ENCODE measurements around the gene SLC31A1.
"Not testable (repeated sequence)": the region's sequence is repeated elsewhere in the genome, so short reads cannot be mapped to it uniquely, and the experiment has no call there.

SLC31A1 gene

GRCh38 chr9:113266174-113266573 is 44.8 kb downstream of the SLC31A1 start:
- DNase-seq (no peak), ATAC-seq (no peak)

GRCh38 chr9:113267911-113268566 is 46.7 kb downstream of the SLC31A1 start:
- DNase-seq (no peak), ATAC-seq (no peak)

GRCh38 chr9:113269355-113269754 is 48.0 kb downstream of the SLC31A1 start:
- peak; percentile 63 for ATAC-seq

GRCh38 chr9:113269871-113270270 is 48.5 kb downstream of the SLC31A1 start:
- no peak for DNase-seq
- no peak for ATAC-seq

More at GRCh38 chr9:113269355-113269754, 48.0 kb downstream of the SLC31A1 start:
- DNase-seq = no peak

GRCh38 chr9:113274474-113275156 is 53.3 kb downstream of the SLC31A1 start:
- ATAC-seq (peak; percentile 8), DNase-seq (no peak)

- DNase-seq (peak; percentile 97), ATAC-seq (peak; percentile 97)
Observed at GRCh38 chr9:113275157-113276131, 54.1 kb downstream of the SLC31A1 start, which contains the start of the genes CDC26 and PRPF4. TSS of gene CDC26 (minus strand) at chr9:113275572. CDS start at chr9:113272507, 3,065 bp downstream. TSS of gene PRPF4 (plus strand) at chr9:113275658. CDS start at chr9:113275744, 86 bp downstream.

- DNase-seq (no peak), ATAC-seq (no peak)
Observed at GRCh38 chr9:113278840-113279239, 57.5 kb downstream of the SLC31A1 start.

GRCh38 chr9:113281356-113281755 is 60.0 kb downstream of the SLC31A1 start:
- ATAC-seq (no peak), DNase-seq (no peak)

- ATAC-seq (no peak), DNase-seq (no peak)
Observed at GRCh38 chr9:113289091-113289490, 67.7 kb downstream of the SLC31A1 start.

- ATAC-seq = no peak
- no peak for DNase-seq
Observed at GRCh38 chr9:113290052-113290607, 68.8 kb downstream of the SLC31A1 start.

GRCh38 chr9:113293285-113293878 is 72.0 kb downstream of the SLC31A1 start:
- DNase-seq (no peak), ATAC-seq (no peak)

- DNase-seq, ATAC-seq: not testable (repeated sequence)
Observed at GRCh38 chr9:113296247-113296646, 74.9 kb downstream of the SLC31A1 start.

GRCh38 chr9:113296796-113297558 is 75.6 kb downstream of the SLC31A1 start:
- no peak for DNase-seq
- ATAC-seq = no peak

GRCh38 chr9:113298311-113298710 is 77.0 kb downstream of the SLC31A1 start:
- ATAC-seq = no peak
- no peak for DNase-seq

GRCh38 chr9:113298924-113299770 is 77.8 kb downstream of the SLC31A1 start:
- ATAC-seq (no peak), DNase-seq (no peak)

- ATAC-seq (no peak), DNase-seq (no peak)
Observed at GRCh38 chr9:113299800-113300292, 78.5 kb downstream of the SLC31A1 start.

- DNase-seq (no peak), ATAC-seq (no peak)
Observed at GRCh38 chr9:113301548-113301947, 80.2 kb downstream of the SLC31A1 start.

- ATAC-seq = no peak
Observed at GRCh38 chr9:113302792-113303418, 81.6 kb downstream of the SLC31A1 start, which contains the start of gene RNF183. TSS of gene RNF183 (minus strand) at chr9:113303376. CDS start at chr9:113298184, 5,192 bp downstream.

GRCh38 chr9:113306566-113306965 is 85.2 kb downstream of the SLC31A1 start:
- DNase-seq = no peak
- ATAC-seq = no peak

More at GRCh38 chr9:113302792-113303418, 81.6 kb downstream of the SLC31A1 start, which contains the start of gene RNF183:
- no peak for DNase-seq
